ENCODE data around the gene ACTN1.

Gene ACTN1

GRCh38 chr14:68926236-68926635 is 52.9 kb downstream of the ACTN1 start:
- FAIRE-seq: no peak
- DNase-seq (ENCODE audit: insufficient read length, low spot score): no peak
- no peak for TF ChIP-seq POLR2A (IDR thresholded peaks at IDR 0.05; ENCODE audit: low read depth, low read length)

- TF ChIP-seq POLR2A (IDR thresholded peaks at IDR 0.05; ENCODE audit: low read depth, low read length): no peak
- DNase-seq (ENCODE audit: insufficient read length, low spot score) (no peak), FAIRE-seq (no peak)
These were observed 53.7 kb downstream of the ACTN1 start for GRCh38 chr14:68925373-68925772.

- no peak for FAIRE-seq
- TF ChIP-seq POLR2A (IDR thresholded peaks at IDR 0.05; ENCODE audit: low read depth, low read length): no peak
- no peak for DNase-seq (ENCODE audit: insufficient read length, low spot score)
These were observed 54.6 kb downstream of the ACTN1 start for GRCh38 chr14:68924186-68925158.

GRCh38 chr14:68922886-68923285 is 56.2 kb downstream of the ACTN1 start:
- DNase-seq (ENCODE audit: insufficient read length, low spot score) (no peak), FAIRE-seq (no peak)
- TF ChIP-seq POLR2A (IDR thresholded peaks at IDR 0.05; ENCODE audit: low read depth, low read length): no peak

- FAIRE-seq (no peak), DNase-seq (ENCODE audit: insufficient read length, low spot score) (no peak)
- TF ChIP-seq POLR2A (IDR thresholded peaks at IDR 0.05; ENCODE audit: low read depth, low read length): no peak
These were observed 56.9 kb downstream of the ACTN1 start for GRCh38 chr14:68922201-68922621.

GRCh38 chr14:68921666-68922065 is 57.4 kb downstream of the ACTN1 start:
- TF ChIP-seq POLR2A (IDR thresholded peaks at IDR 0.05; ENCODE audit: low read depth, low read length): no peak
- DNase-seq (ENCODE audit: insufficient read length, low spot score): no peak
- FAIRE-seq: no peak

GRCh38 chr14:68921049-68921448 is 58.1 kb downstream of the ACTN1 start:
- FAIRE-seq (no peak), DNase-seq (ENCODE audit: insufficient read length, low spot score) (no peak)
- no peak for TF ChIP-seq POLR2A (IDR thresholded peaks at IDR 0.05; ENCODE audit: low read depth, low read length)

GRCh38 chr14:68919129-68919927 is 59.8 kb downstream of the ACTN1 start:
- DNase-seq (ENCODE audit: insufficient read length, low spot score): no peak
- no peak for TF ChIP-seq POLR2A (IDR thresholded peaks at IDR 0.05; ENCODE audit: low read depth, low read length)
- FAIRE-seq: no peak

- DNase-seq (ENCODE audit: insufficient read length, low spot score) (no peak), FAIRE-seq (no peak)
- no peak for TF ChIP-seq POLR2A (IDR thresholded peaks at IDR 0.05; ENCODE audit: low read depth, low read length)
These were observed 60.5 kb downstream of the ACTN1 start for GRCh38 chr14:68918612-68919011.

- FAIRE-seq: no peak
- no peak for TF ChIP-seq POLR2A (IDR thresholded peaks at IDR 0.05; ENCODE audit: low read depth, low read length)
- no peak for DNase-seq (ENCODE audit: insufficient read length, low spot score)
These were observed 62.7 kb downstream of the ACTN1 start for GRCh38 chr14:68916358-68916941.

GRCh38 chr14:68913516-68913915 is 65.6 kb downstream of the ACTN1 start:
- no peak for FAIRE-seq
- DNase-seq (ENCODE audit: insufficient read length, low spot score): no peak
- no peak for TF ChIP-seq POLR2A (IDR thresholded peaks at IDR 0.05; ENCODE audit: low read depth, low read length)

GRCh38 chr14:68911594-68912227 is 67.4 kb downstream of the ACTN1 start:
- no peak for FAIRE-seq
- TF ChIP-seq POLR2A (IDR thresholded peaks at IDR 0.05; ENCODE audit: low read depth, low read length): no peak
- DNase-seq (ENCODE audit: insufficient read length, low spot score): peak; percentile 51

- no peak for DNase-seq (ENCODE audit: insufficient read length, low spot score)
- TF ChIP-seq POLR2A (IDR thresholded peaks at IDR 0.05; ENCODE audit: low read depth, low read length): no peak
- no peak for FAIRE-seq
These were observed 68.6 kb downstream of the ACTN1 start for GRCh38 chr14:68910540-68910939.

GRCh38 chr14:68908803-68909202 is 70.3 kb downstream of the ACTN1 start:
- FAIRE-seq (no peak), DNase-seq (ENCODE audit: insufficient read length, low spot score) (no peak)
- no peak for TF ChIP-seq POLR2A (IDR thresholded peaks at IDR 0.05; ENCODE audit: low read depth, low read length)
